T follicular helper cell (primary cell): ENCODE data around the gene EHHADH.
"Not testable (repeated sequence)": the region's sequence is repeated elsewhere in the genome, so short reads cannot be mapped to it uniquely, and the experiment has no call there.

ENCODE experiments used
- DNase-seq: peaks from one replicate; pipeline ENCODE4 v3.0.0-alpha.2; 2020; ENCODE audit warnings: low read depth
- total RNA-seq, 2 experiments: gene quantifications; one replicate each; lab custom pipeline; 2026; lab: John Stamatoyannopoulos, UW

EHHADH gene
- total RNA-seq, result 1.1 to 1.9 reads per million in 2 experiments

DNA sequence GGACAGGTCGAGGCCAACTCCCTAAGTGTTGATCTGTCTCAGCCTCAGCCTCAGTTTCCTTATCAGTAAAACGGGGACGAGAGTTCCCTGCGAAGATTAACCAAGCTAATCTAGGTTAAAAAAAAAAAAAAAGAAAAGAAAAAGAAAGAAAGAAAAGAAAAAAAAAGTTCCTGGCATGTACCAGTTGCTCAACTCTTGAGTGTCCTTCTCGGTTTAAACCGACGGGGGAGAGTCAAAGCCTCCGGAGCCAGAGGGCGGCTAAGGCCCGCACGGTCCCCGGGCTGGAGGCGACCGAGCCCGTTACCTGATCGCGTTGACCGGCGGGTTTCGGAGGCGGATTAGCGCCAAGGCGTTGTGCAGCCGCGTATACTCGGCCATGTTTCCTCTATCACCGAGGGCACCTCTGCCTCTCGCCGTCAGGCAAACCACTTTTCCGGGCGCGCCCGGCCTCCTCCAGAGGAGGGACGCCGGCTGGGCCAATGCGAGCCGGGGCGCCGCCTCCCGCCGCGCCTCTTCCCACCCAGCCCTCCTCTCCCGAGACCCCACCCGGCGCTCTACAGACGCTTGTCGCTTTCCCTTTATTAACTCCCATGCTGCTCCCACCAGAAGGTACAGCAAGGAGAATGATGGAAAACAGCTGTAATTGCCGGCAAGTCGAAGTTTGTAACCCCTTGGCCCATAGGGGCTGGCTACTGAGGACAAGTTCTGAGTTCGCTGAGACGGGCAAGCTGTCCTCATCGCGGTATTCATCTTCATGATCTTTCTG, at the start of gene EHHADH:
Gene EHHADH, minus strand, starts transcription at position 405 of the 766 bp plus-strand sequence. Its CDS starts 27 bp downstream, at position 378.
- peak; percentile 1 for DNase-seq

DNA sequence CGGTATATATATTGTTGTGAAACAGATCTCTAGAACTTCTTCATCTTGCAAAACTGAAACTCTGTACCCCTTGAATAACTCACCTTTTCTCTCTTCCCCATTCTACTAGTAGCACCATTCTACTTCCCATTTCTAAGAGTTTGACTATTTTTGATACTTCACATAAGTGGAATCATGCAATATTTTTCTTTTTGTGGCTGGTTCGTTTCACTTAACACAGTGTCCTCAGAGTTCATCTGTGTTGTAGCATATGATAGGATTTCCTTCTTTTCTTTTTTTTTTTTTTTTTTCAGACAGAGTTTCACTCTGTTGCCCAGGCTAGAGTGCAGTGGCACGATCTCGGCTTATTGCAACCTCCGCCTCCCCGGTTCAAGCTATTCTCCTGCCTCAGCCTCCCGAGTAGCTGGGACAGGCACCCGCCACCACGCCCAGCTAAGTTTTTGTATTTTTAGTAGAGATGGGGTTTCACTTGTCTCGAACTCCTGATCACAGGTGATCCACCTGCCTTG, 46.1 kb upstream of the EHHADH start:
- not testable (repeated sequence) for DNase-seq

DNA sequence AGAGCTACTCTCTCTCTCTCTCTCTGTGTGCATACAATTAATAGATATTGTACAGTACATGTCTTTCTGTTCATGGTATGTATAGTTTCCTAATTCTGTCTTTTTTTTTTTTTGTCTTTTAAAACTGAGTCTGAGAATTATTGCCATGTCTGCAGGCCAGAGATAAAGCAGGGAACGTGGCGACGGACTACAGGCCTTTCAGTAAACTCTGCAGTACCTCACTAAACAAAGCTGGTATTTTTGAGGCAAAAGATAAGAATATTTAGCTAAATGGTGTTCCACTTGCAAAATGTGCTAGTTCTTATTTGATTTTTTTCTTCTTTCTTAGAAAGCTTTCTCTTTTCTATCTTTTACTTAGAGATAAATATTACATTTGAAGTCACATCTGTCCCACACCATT, 44.0 kb upstream of the EHHADH start:
- DNase-seq, result no peak

DNA sequence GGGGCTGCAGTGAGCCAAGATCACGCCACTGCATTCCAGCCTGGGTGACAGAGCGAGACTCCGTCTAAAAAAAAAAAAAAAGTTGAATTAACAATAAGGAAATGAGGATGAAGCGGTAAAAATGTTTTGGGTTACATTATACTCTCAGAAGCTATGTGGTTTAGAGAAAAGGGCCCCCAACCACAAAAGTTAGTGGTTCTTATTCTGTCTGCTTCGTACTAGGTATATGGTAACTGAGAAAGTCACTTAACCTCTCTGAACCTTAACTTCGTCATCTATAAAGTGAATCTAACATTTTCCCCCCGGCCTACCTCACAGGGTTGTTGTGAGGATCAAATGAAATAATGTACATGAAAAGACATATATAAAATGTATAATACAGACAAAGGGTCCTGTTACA, 38.4 kb upstream of the EHHADH start:
- no peak for DNase-seq

GRCh38 chr3:185290266-185290665, 36.4 kb upstream of the EHHADH start:
- no peak for DNase-seq

DNA sequence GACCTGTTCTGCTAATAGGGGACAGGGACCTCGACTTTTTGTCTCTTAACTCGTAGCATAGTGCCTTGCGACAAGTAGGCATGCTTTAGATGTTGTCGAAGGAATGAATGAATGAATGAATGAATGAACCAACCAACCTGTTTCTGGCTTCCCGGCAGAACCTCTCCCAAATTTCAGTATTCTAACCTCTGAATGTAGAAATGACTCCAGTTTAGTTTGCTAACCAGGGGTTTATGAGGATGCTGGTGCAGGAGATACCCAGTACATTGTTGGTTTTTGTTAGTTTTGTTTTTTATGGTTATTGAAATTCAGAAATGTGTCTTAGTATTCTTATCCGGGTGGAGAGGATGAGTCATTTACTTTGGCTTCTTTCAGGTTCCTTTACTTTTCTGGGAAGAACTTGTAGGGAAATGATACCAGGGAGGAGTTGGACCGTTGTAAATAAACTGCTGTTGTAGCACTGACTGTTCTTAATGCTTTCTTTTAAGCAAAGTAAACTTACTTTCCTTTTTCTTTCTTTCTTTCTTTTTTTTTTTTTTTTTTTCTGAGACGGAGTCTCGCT, 29.6 kb upstream of the EHHADH start:
- DNase-seq, result no peak

DNA sequence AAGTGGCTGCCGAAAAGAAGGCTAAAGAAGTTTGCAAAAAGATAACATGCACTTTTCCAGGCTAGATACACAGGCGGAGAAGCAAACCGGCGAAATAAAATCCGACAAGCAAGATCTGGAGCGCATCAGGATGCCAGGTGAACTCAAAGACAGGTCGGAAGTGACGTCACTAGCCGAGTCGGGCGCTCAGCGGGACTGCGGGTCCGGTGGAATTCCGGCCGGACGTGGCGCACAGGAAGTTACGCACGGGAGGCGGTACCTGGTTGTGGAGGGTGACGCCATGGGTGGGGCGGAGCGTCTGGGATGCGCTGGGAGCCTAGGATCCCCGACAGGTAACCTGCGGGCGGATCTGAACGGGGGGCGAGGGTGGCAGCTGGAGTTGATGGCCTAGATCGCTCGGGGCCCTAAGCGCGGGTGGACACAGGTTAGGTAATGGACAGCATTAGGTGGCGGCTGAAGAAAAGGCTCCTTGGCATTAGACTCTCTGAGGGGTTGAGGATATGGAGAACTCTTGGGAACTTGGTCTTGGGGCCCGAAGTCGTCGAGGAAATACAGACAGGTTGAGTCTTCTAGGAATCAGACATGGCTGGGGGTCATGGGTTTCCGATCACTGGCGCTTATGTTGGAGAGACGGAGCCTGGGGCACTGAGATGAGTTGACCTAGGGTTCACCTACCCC, 29.0 kb upstream of the EHHADH start:
- DNase-seq, result peak; percentile 89

- no peak for DNase-seq
Measured at GRCh38 chr3:185280572-185281365, 26.9 kb upstream of the EHHADH start.

DNA sequence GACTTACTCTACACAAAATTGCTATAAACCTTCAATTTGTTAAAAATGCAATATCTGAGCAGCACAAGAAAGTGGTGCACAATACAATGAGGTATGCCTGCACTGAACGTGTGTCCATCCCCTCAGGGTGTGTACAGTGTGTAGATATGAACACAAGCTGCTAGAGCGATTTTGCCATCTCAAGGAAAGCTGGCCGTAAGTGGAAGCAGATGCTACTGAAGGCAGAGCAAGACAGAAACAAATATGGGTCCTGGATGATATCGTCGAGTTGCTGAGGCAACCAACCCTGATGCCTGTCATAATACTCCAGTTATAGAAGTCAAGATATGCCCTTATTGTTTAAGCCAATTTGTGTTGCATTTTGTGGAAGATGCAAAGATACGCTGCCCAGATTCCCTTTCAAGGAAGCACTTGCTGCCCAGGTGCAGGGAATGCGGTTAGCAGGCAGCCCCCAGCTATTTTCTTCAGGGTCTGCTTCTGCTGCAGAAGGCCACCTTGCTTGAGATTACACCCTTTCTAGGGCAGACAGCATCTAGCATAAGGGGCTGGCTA, 25.8 kb upstream of the EHHADH start:
- DNase-seq, result no peak

DNA sequence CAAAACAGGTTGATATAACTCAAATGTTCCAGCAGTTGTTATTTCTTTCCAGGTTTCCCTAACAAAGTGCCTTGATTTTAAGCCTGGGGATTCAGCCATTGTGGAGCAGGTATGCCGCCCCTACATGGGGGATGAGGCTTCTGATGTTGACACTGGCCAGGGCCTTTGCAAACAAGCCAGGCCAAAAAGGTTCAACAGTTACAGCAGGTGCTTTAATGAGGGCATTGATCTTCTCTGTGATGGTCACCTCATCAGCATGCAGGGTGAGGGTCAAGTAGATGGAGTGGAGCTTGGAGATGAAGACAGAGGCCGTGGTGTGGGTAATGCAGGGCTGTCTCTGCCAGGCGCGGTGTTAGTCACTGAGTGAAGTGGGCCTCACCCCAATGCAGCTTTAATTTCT, 22.6 kb upstream of the EHHADH start:
- no peak for DNase-seq

DNA sequence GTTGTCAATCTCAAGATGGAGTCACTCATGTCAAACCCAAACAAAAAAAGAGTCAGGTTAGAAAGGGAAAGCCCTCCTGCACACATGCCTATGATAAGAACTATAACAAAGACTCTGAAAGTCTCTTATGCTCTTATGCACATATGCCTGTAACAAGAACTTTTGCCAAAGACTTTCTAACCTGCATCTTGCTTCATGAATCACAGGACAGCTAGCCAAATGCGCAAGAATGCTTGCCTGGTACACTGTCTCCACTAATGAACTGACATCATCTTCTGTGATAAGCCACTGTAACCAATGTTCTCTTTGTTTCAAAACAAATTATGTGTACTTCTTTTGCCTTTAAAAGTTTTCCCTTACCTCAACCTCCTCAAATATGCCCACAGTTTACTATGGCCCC, 18.2 kb upstream of the EHHADH start:
- no peak for DNase-seq

- no peak for DNase-seq
Measured at GRCh38 chr3:185270956-185271332, 17.1 kb upstream of the EHHADH start.

DNA sequence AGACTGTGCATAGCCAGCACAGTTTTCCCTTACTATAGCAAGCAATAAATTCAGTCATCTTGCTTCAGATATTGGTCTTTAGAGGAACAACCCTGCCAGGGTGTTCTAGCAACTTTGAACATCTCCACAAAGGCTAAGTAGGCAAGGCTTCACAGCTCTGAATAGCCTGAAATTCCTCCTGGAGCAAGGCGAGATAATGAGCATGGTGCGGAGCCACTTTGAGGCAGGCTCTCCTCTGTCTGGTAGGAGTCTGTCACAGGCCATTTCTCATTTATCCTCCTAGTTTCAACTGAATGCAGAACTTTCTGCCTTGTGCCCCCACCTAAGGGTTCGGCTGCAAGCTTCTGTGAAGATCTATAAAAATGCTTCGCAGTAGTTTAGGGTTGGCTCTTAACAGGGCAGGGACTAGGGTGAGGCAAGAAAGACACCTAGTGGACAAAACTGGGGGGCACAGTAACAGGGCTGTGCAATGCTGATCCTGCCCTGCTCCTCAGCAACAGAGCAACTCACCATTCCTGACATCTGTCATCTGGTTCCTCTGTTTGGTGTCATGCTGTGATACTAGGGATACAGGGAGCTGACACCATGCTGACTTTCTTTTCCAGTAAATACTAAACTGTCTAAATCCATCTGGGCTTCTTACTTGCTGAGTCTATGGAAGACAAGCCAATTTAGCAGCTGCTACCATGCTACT, 16.6 kb upstream of the EHHADH start:
- no peak for DNase-seq

GRCh38 chr3:185268194-185268962, 14.5 kb upstream of the EHHADH start:
- DNase-seq, result no peak

DNA sequence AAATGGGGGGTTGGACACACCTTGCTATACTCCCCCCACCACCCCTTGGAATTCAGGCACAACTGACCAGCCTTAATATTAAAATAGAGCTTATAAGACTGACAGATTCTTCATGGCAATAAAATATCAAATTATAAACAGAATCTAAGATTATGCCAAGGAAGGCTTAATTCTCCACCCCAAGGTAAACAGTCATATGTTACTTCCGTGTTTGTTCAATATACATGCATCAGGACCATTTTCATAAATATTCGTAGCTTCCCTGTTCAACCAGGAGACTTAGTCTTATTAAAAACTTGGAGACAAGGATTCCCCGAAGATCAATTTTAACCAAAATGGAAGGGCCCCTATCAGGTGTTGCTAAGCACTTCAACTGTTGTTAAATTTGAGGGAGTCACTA, 13.3 kb upstream of the EHHADH start:
- DNase-seq, result no peak

- no peak for DNase-seq
Measured at GRCh38 chr3:185264849-185265553, 11.2 kb upstream of the EHHADH start.

- DNase-seq, result no peak
Measured at GRCh38 chr3:185263423-185263822, 9.6 kb upstream of the EHHADH start.

GRCh38 chr3:185257334-185257733, 3.5 kb upstream of the EHHADH start:
- no peak for DNase-seq

- no peak for DNase-seq
Measured at GRCh38 chr3:185254799-185255198, 950 bp upstream of the EHHADH start.

DNA sequence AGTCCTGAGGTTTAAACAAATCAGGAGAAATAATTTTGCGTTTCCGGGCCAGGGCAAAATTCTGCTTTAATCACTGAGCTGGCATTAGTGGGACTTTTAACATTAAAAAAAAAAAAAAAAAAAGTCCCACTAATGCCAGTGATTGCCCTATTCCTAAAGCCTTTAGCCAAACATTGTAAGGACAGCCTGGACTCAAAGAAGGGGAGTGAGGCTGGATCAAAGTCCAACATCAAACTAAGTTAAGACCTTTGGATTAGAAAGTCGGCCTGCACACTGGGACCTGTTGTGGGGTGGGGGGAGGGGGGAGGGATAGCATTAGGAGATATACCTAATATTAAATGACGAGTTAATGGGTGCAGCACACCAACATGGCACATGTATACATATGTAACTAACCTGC, 716 bp downstream of the EHHADH start:
- not testable (repeated sequence) for DNase-seq
